Measurements from ENCODE around the gene INSM1.
A peak's percentile ranks its signal among the peaks of the same experiment; 100 is the strongest.

Gene INSM1

DNA sequence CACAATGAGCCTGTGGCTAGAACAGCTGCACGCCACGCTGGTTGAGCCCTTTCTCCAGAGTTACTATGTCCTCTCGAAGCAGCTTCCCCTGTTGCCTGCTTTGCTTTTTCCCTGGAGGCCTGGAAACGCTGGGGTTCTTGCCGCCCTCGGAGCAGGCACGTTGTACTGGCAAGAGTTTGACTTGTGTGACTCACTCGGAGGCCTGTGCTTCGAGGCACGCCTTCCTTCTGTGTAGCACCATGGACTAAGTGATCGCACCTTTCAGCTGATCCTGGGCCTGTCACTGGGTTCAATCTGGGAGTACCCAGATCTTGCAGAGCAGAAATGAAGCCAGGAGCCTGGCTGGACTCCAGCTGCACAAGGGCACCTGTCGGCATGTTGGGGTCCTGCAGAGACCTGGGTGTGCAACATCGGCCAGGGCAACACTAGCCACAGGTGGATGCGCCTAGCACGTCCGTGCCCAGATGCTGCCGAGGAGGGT is 5.2 kb downstream of the INSM1 start:
- POLR2A ChIA-PET: no interaction called here
- no peak overlapping the region for H3K4me3 ChIP-seq (ENCODE audit: low read depth, low read length)
- DNase-seq (ENCODE audit: low read depth, low spot score): peak; percentile 24
- TF ChIP-seq CTCF (IDR thresholded peaks at IDR 0.05; ENCODE audit: insufficient read depth, low read length, missing control alignments): no peak
- CTCF ChIA-PET: interaction anchor here (1.1 kb wide), 1 partner anchor 11 kb away, joined by 5 read pairs; no protein-coding TSS in a partner anchor

DNA sequence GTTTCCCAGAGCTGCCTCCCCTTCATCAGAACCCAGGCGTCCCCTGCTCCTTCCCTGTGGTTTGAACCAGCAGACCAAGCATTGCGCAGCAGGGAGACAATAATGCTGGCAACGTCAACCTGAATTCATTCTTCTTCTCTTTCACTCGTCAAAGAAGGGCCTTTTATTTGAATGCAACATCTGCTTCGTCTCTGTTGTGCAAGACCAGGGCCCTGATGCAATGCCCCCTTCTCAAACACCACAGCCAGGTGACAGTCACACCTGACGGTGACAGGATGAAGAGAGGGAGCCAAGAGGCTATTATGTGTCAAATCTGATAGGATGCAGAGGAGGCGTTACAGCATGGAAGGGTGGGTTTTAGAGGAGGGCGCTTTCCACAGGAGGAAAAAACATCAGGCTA is 8.0 kb downstream of the INSM1 start:
- DNase-seq (ENCODE audit: low read depth, low spot score): no peak
- no peak overlapping the region for H3K4me3 ChIP-seq (ENCODE audit: low read depth, low read length)
- ChIA-PET POLR2A (no interaction called here), CTCF (interaction anchor here (1.7 kb wide), 1 partner anchor 191 kb away, joined by 5 read pairs; no protein-coding TSS in a partner anchor)
- TF ChIP-seq CTCF (IDR thresholded peaks at IDR 0.05; ENCODE audit: insufficient read depth, low read length, missing control alignments): no peak

GRCh38 chr20:20386192-20386591 is 18.3 kb downstream of the INSM1 start:
- CTCF ChIA-PET: interaction anchor here (1.4 kb wide), 1 partner anchor 181 kb away, joined by 3 read pairs; no protein-coding TSS in a partner anchor
- H3K4me3 ChIP-seq (ENCODE audit: low read depth, low read length): no peak overlapping the region
- DNase-seq (ENCODE audit: low read depth, low spot score): no peak
- POLR2A ChIA-PET: no interaction called here
- no peak for TF ChIP-seq CTCF (IDR thresholded peaks at IDR 0.05; ENCODE audit: insufficient read depth, low read length, missing control alignments)

DNA sequence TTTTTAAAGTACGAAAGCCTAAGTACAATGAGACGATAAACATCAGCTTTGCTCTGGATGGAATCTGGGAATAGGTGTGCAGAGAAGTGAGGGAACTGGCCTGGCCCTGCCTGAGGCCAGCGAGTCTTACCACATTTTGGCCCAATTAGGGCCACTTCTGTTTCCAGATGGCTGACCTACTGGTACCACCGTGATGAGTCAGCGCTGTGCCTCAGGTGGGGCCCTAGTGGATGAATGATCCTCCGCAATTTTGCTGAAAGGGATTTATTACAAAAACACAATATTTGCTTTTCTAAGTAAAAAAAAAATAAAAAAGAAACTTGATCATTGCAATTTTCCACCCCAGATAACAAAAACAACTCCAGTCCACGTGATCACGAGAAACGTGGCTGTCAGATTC is 22.5 kb downstream of the INSM1 start:
- ChIA-PET CTCF (no interaction called here), POLR2A (no interaction called here)
- no peak for TF ChIP-seq CTCF (IDR thresholded peaks at IDR 0.05; ENCODE audit: insufficient read depth, low read length, missing control alignments)

GRCh38 chr20:20391115-20391514 is 23.2 kb downstream of the INSM1 start:
- CTCF ChIA-PET: no interaction called here
- no peak overlapping the region for H3K4me3 ChIP-seq (ENCODE audit: low read depth, low read length)
- POLR2A ChIA-PET: no interaction called here
- DNase-seq (ENCODE audit: low read depth, low spot score): no peak
- TF ChIP-seq CTCF (IDR thresholded peaks at IDR 0.05; ENCODE audit: insufficient read depth, low read length, missing control alignments): no peak

More for the DNA sequence above, 22.5 kb downstream of the INSM1 start:
- no peak overlapping the region for H3K4me3 ChIP-seq (ENCODE audit: low read depth, low read length)
- no peak for DNase-seq (ENCODE audit: low read depth, low spot score)

- POLR2A ChIA-PET: no interaction called here
- TF ChIP-seq CTCF (IDR thresholded peaks at IDR 0.05; ENCODE audit: insufficient read depth, low read length, missing control alignments): no peak
- no peak for DNase-seq (ENCODE audit: low read depth, low spot score)
- no peak overlapping the region for H3K4me3 ChIP-seq (ENCODE audit: low read depth, low read length)
- CTCF ChIA-PET: no interaction called here
These were observed 23.9 kb downstream of the INSM1 start for GRCh38 chr20:20391766-20392165.
